Testis (tissue), 3 donors: ENCODE results near the gene ANP32B. TPM values are rescaled to one million over a fixed set of nuclear protein-coding genes. Genes with fewer than 3 reads are reported as not detected.

Experiments
- DNase-seq: peaks from one replicate; pipeline ENCODE4 v3.0.0-alpha.2; 2019
- H3K27ac ChIP-seq, 2 donors: fragments of 200-600 bp; sonication (generic); one replicate each; pipeline ENCODE4 v1.5.1; 2019
- H3K27me3 ChIP-seq: fragments of 200-600 bp; sonication (generic); one replicate; pipeline ENCODE4 v1.5.1; 2019
- H3K36me3 ChIP-seq: fragments of 200-600 bp; sonication (generic); one replicate; pipeline ENCODE4 v1.5.1; 2017; ENCODE audit warnings: low read depth; ENCODE audit errors: missing control alignments
- H3K4me1 ChIP-seq: fragments of 200-600 bp; sonication (generic); one replicate; pipeline ENCODE4 v1.5.1; 2019
- H3K4me3 ChIP-seq, 2 donors: fragments of 200-600 bp; sonication (generic); one replicate each; pipeline ENCODE4 v1.5.1; 2017 to 2019
- H3K9me3 ChIP-seq: fragments of 200-600 bp; sonication (generic); one replicate; pipeline ENCODE4 v1.5.1; 2017
- CTCF ChIP-seq, 3 experiments: fragments of 450-650 bp in 2 of 3; fragments of 200-600 bp in 1 of 3; sonication (generic) in 1 of 3; IDR thresholded peaks; one replicate each; pipeline ENCODE4 v1.5.1; 2016 to 2019; ENCODE audit warnings: antibody characterized with exemption in 3 of 3, mild to moderate bottlenecking in 2 of 3, moderate library complexity in 1 of 3
- POLR2A ChIP-seq: fragments of 450-650 bp; IDR thresholded peaks from one replicate; pipeline ENCODE4 v1.6.1; 2017; ENCODE audit warnings: antibody characterized with exemption, mild to moderate bottlenecking, moderate library complexity
- WGBS, 2 donors: methylation state at CpG; one replicate each; pipeline ENCODE4 v1.1.5; 2018; 5-methylcytosine and 5-hydroxymethylcytosine counted together
- intact Hi-C: fragments of 100-400 bp; cut with DNase I; formaldehyde crosslinking; loops from one replicate; pipeline ENCODE4 v1.15.1; 2023; ENCODE audit warnings: low total_unique reads
- polyA plus RNA-seq: library from polyadenylated mRNA; stranded (reverse); fragments of 350-450 nt; fragmentation: Illumina TruSeq; extraction: RNeasy Lipid Tissue Mini Kit (QIAGEN cat#74804); gene quantifications from one replicate; pipeline ENCODE4 v1.2.3, GENCODE V29; 2014; ENCODE audit warnings: low read depth, low replicate concordance; ENCODE audit not compliant: insufficient read depth
- total RNA-seq, 2 donors: library from RNA; depleted of rRNA; stranded (reverse); fragments of >200 nt; gene quantifications; one replicate each; pipeline ENCODE4 v1.2.3, GENCODE V29; 2016

ANP32B gene
- total and polyA plus RNA-seq, 3 donors from 2014 or later, result 33.8 to 89.6 (median 54.3) TPM

GRCh38 chr9:98020476-98021145 is 37.5 kb downstream of the ANP32B start:
- Histone ChIP-seq H3K27me3 (no peaks in the 10 kb centered on the region), H3K36me3 (no peaks in the 10 kb centered on the region), H3K27ac (no peak overlapping the region), H3K4me3 (no peak overlapping the region), H3K4me1 (peaks cover 7% of the 10 kb centered on the region), H3K9me3 (no peaks in the 10 kb centered on the region)
- intact Hi-C loops, result no loop called here
- no peak for TF ChIP-seq CTCF (IDR thresholded peaks at IDR 0.05)
- no peak for TF ChIP-seq POLR2A
- WGBS, 2 donors, result 95% methylated on average over 8 of the region's 8 CpGs
- no peak for DNase-seq

- Histone ChIP-seq H3K4me3 (no peak overlapping the region), H3K36me3 (no peaks in the 10 kb centered on the region), H3K27me3 (no peaks in the 10 kb centered on the region), H3K27ac (no peak overlapping the region), H3K4me1 (peaks cover 7% of the 10 kb centered on the region), H3K9me3 (no peaks in the 10 kb centered on the region)
- DNase-seq, result peak; percentile 78
- intact Hi-C loops, result no loop called here
- 60 to 71% methylated on average over 7 to 8 of the region's 8 CpGs for WGBS, 2 donors
- no peak for TF ChIP-seq CTCF (IDR thresholded peaks at IDR 0.05)
- TF ChIP-seq POLR2A, result no peak
Measured at GRCh38 chr9:98021306-98022040, 38.3 kb downstream of the ANP32B start.

GRCh38 chr9:98022447-98022846 is 39.3 kb downstream of the ANP32B start:
- H3K27ac ChIP-seq, result no peak overlapping the region
- TF ChIP-seq POLR2A (no peak), CTCF (IDR thresholded peaks at IDR 0.05) (no peak)
- no peak overlapping the region for H3K4me3 ChIP-seq
- H3K9me3 ChIP-seq, result no peaks in the 10 kb centered on the region
- no peak for DNase-seq
- no peaks in the 10 kb centered on the region for H3K27me3 ChIP-seq
- WGBS, 2 donors, result 75 to 82% methylated on average over 8 of the region's 8 CpGs
- intact Hi-C loops, result no loop called here
- H3K4me1 ChIP-seq, result peaks cover 7% of the 10 kb centered on the region
- H3K36me3 ChIP-seq, result no peaks in the 10 kb centered on the region

- H3K4me3 ChIP-seq, result no peak overlapping the region
- TF ChIP-seq CTCF (IDR thresholded peaks at IDR 0.05), result no peak
- TF ChIP-seq POLR2A, result no peak
- H3K27me3 ChIP-seq, result no peaks in the 10 kb centered on the region
- no peak for DNase-seq
- no peaks in the 10 kb centered on the region for H3K9me3 ChIP-seq
- H3K4me1 ChIP-seq, result peaks cover 7% of the 10 kb centered on the region
- intact Hi-C loops, result no loop called here
- no peak overlapping the region for H3K27ac ChIP-seq
- H3K36me3 ChIP-seq, result no peaks in the 10 kb centered on the region
- 92 to 100% methylated on average over 1 of the region's 1 CpG for WGBS, 2 donors
Measured at GRCh38 chr9:98024702-98025101, 41.6 kb downstream of the ANP32B start.
